ENCODE measurements around the gene DEFB112.

DEFB112 gene, protein sequence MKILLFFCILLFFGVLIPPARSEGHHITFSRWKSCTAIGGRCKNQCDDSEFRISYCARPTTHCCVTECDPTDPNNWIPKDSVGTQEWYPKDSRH

DNA sequence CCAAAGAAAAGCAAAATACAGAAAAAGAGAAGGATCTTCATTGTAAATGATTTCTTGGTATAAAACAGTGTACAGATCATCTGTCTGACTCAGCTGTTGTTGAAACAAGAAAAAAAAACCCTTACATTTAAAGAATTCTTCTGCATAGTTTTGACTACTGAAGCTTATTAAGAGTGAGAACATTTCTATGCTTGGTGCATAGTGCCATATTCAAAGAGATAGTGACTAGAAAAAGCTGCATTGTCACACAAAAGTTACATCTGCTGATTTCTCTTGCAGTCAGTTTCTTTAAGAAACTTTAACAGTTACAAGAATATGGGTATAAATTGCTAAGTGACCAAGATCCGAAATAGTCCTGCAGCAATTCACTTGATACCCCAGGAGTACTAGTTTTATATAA lies at the start of gene DEFB112:
DEFB112 (minus strand) TSS at position 101 of the 400 bp plus-strand sequence; CDS start at position 41, 60 bp downstream.
- DNase-seq = no peak

DNA sequence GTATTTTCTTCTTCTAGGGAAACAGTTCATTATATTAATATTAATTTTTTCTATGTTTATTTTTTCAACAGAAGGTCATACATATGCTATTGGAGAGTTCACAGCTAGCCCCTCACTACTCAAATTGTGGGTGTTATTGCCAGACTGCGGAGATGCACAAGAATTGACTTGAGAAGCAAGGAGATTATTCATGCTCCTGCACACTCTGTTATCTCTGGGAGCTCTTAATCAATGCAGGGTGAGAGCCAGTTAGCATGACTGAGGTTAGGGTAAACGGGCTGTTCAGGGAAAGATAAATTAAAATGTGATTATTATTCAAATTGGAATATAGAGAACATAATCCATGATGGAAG lies 48.9 kb upstream of the DEFB112 start:
- no peak for DNase-seq

DNA sequence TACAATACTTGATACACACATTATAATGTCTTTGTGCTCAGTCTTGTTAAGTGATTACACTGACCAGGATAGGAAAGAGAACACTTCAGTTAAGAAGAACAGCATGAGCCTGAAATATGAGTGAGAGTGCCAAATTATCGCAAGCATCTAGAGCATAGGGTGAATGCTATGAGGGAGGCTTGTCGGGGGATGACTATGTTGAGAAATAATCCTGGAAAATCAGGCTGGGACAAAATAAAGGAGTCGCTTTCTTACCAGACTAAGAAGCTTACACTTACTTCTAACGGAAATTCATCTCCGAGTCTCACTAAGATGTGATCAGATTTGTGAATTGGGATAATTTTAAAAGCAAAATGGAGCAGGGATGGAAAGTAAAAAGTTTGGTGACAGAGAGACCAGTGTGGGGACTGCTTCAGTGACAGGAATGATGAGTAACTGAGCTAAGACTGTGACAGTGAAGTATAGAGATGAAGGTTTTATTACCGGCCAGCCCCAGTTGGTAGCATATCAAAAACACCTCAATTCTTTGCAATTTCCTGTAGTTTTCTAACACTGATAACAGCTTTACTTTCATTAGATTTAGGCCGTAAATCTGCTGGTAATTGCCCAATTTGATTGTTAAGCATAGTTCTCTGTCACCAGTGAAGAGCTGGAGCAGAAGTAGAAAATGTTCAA lies 48.4 kb upstream of the DEFB112 start:
- DNase-seq = no peak

DNA sequence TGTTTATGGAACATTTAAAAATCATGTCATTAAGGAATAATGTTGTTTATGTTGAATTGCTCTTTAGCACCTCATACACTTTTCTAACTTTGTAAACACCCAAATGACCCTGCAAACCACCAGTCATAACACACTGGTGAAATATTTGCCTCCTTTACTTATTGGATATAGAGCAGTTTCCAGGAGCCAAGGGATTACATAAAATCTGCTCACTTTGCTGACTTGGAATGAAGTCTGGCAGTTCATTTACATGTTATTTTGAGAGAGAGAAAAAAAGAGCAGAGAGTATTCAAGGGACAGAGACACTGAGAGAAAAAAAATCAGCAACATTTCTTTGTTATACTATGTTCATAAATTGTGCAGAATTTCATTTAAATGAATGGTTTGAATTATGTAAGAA lies 46.6 kb upstream of the DEFB112 start:
- DNase-seq = no peak

DNA sequence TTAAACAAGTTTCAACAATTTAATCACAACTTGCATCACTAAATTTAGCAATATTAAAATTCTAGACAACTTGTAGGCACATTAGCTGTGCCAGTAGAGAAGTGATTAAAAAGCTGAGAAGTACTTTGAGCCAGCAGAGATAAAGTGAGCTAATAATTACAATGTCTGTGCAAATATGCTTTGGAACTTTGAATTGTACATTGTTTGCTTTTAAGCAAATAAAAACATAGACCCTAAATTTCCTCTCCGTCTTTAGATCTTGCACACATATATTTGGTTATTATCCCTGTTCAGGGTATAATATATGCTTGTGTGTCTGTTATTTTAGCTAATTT lies 44.2 kb upstream of the DEFB112 start:
- no peak for DNase-seq

DNA sequence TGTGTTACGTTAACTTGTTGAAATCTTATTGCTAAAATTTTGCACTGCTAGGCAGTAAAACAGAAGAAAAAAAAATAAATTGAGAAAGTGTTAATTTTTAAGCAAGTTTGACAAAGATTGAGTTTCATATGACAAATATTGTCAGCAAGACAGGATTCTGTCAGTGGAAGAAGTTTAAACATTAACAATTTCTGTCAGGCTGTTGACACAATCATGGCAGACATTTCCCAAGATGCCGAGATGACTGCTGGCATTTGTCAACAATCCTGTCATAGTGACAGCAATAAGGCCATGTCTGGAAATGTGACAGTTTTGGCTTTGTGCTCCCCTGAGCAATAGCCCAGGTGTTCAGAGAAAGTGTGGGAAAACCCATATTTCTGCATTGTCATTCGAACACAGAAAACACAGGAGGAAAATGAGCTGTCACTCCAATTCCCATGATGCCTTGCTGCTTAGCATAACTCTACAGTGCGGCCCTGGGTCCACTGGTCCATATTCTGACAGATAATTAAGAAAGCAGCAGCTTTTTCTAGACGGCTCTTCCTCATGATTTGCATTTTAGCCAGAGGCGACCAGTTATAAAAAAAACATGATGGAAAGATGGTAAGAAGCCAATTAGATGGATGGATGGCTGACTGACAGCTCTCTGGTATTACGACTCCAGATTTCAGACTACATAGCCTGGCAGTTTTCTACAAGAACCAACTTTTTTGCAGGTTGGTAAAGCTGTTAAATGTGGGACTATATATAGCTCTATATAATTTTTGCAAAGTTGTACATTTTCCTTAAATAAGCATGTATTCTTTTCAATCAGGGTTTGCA lies 43.6 kb upstream of the DEFB112 start:
- no peak for DNase-seq

DNA sequence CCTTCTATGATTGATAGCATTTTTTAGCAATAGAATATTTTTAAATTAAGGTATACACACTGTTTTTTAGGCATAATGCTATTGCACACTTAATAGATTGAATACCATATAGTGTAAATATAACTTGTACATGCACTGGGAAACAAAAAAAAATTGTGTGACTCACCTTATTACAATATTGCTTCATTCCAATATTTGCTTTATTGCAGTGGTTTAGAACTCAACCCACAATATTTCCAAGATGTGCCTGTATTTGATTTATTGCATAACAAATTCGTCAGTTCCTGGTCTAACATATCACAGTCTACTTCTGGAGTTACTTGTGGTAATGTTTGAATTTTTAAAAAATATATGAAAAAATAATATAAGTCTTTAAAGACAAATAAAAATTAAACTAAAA lies 41.9 kb upstream of the DEFB112 start:
- DNase-seq = no peak

DNA sequence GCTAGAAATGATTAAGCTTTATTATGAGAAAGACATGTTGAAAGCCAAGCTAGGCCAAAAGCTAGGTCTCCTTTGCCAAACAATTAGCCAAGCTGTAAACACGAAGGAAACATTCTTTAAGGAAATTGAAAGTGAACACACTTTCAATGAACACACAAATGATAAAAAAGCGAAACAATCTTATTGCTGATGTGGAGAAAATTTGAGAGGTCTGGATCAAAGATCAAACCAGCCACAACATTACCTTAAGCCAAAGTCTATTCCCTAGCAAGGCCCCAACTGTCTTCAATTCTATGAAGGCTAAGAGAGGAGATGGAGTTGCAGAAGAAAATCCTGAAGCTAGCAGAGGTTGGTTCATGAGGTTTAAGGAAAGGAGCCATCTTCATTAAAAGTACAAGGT lies 40.2 kb upstream of the DEFB112 start:
- no peak for DNase-seq

DNA sequence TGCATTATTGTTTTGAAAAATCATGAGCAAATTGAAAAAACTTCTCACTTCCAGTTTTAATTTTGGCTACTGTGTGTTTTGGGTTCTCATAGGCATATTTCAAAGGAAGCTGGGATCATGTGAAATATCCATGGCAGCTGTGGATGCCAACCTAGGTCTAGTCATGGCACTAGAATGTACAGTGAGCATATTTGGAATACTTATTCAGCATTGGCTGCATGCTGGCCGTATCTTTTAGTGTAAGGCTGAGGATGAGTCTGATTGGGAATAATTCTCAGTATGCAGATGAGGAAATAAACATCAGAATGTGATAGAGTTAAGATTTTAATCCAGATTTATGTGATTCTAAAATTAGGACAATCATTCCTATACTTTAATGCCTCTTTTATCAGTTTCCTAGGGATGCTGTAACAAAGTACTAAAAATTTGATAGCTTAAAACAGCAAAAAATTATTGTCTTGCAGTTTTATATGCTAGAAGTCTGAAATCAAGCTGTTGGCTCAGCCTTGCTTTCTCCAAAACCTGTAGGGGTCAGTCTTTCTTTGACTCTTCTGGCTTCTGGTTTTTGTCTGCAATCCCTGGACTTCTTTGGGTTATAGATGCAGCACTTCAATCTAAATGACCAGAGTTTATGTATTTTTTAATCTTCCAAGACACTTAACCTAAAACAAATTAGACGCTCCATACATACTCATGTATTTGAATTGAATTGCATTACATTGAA lies 37.7 kb upstream of the DEFB112 start:
- DNase-seq = no peak

DNA sequence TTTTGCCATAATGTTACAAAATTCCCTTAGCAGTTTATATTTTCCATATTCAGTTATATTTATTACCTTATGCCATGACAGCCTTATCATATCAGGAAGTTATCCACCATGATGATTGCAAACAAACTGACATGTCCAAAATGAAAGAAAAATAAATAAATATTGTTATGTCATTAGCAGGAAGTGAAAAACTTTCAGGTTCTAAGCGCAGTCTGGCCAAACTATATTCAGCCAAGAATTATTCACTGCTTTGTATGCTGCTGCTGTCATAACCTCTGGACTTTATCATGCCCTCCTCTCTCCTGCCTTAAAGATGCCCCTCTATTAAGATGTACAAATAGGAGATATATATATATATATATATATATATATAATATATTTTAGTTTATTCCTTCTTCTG lies 27.7 kb upstream of the DEFB112 start:
- DNase-seq = no peak

DNA sequence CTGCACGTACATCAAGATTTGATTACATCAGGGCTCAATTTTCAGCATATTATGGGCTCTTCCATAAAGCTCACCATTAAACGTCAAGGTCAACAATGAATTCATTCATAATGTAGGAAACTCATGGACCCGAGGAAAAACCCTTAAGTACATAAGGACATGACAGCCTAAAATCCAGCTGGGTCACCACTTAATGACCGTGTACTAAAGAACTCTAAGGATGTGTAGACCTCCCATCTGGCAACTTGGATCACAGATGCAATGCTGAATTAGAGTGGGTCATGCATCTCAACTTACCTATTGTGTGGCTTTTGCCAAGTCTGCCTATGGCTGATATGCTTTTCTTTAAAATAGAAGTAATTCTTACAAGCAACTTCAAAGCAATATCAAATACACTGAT lies 26.7 kb upstream of the DEFB112 start:
- DNase-seq = no peak

DNA sequence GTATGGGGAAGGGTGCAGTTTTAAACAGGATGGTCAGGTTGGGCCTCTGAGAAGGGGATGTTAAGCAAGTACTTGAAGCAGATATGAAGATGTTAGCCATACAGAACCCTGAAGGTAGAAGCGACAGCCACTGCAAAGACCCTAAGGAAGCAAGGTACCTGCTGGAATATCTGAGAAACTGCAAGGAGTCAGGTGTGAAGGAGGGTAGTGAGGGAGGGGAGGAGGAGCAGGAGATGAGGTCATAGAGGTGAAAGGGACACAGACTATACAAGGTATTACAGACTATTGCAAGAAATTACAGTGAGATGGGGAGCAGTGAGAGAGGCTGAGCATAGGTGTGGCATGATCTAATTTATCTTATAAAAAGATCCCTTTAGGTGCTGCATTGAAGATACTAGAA lies 22.2 kb upstream of the DEFB112 start:
- no peak for DNase-seq

DNA sequence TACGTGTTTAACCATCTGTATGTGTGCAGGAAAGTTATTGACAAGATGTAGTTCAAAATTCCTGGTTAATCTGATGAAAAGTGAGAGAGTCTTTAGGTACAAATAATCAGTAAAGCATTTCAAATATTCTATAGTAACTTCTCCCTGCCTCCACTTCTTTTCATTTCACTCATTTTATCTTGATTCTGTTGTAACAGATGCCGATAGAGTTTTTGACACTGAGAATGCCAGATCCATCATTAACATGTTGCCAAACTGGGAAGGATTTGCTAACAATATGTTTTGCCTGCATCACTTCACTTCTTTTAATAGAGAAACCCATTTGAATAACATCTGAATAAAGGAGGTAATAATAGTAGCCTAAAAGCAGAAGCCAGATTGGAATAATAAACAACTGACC lies 20.4 kb upstream of the DEFB112 start:
- no peak for DNase-seq

DNA sequence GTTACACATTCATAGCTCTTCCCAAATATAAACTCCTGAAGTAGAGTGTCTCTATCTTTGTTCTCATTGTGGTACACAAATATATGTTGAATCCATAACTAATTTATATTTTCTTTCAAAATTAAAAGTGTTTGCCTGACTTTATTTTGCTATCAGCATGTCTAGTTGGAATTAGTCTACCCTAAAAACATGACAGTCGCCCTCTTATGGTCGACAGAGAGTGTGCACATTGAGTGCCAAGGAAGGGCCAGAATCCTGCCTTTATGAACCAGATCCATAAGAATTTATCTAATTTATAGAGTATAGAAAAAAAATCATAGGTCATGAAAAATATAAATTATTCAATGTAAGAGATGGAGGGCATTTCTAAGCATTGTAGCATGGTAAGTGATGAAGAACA lies 12.3 kb upstream of the DEFB112 start:
- no peak for DNase-seq

DNA sequence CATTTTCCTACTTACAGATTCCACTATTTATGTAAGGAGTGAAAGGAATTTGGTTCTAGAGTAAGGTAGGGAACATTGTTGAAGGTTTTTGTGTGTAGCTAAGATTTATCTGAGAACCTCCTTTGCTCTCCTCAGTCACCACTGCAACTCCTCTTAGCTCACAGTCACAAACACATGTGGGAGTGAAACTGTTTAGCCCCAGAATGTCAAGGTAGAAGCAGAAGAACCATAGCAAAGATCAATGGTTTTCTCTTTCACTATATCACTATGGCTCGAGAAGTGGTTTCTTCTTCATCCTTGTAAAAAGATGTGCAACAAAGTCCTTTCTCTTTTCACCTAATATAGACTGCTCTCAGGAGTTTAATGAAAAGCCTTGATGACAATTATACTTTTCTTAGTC lies 6.5 kb upstream of the DEFB112 start:
- no peak for DNase-seq

DNA sequence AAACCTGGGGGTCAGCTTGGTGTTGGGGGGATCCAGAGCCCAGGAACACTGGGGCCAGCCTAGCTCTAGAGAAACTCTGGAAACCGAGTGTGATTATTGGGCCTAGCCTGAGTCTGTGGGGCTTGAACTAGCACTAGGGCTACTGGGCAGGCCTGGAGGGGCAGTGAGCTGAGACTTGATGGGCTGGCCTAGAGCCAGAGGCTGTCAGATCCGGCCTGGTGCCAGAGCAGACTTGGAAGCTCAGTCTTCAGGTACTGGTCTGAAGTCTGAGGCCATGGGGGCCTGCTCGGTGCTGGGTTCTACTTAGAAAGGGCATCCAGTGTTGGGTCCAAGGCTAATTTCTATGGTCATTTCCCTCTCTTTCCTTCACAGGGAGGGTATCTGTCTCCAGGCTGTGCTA lies 2.7 kb downstream of the DEFB112 start:
- DNase-seq = no peak

DNA sequence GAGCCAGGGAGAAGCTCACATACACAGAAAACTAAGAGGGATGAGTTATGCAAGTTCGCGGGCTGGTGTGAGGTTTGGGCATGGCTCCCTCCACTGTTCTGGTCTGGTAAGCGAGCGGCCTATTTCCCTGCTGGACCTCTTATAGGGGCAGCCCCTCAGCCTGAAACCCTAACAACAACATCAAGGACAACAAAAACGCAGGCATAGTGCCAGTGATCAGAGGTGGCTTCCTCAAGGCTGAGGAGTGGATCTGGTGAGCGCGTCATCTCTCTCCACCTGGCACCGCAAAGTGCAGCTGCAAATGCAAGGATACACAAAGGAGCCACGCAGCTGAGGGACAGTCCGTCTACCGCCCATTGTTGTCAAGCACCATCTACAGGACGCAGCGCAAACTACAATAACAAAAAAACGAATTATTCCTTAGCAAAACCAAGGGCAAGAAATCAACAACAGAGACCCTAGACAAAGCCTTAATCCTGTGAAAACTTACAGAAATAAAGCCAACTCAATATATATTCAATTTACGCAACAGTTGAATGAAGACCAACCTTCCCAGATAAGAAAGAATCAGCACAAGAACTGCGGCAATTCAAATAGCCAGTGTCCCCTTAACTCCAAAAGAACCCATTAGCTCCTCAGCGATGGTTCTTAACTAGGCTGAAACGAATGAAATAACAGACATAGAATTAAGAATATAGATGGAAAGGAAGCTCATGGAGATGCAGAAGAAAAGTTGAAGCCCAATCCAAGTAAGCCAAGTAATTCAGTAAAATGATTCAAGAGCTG lies 18.8 kb downstream of the DEFB112 start:
- peak; percentile 0 to 13 for DNase-seq

DNA sequence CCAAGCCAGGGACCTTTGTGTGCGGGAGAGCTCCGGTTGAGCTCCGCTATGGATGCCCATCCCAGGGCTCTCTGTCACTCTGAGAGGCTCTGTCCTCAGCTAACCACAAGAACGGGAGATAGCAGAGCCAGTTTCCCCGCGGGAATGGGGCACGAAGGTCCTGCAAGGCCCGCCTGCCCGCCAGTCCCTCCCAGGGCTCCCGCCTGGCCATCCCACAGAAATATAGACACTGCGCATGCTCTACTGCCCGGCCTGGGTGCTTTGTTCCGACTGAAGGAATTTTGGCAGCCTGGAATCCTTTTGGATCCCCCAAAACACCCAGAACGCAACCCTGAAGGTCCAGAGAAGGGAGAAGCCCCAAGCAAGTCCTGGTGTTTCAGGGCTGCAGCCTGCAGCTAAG lies 19.4 kb downstream of the DEFB112 start:
- no peak for DNase-seq

DNA sequence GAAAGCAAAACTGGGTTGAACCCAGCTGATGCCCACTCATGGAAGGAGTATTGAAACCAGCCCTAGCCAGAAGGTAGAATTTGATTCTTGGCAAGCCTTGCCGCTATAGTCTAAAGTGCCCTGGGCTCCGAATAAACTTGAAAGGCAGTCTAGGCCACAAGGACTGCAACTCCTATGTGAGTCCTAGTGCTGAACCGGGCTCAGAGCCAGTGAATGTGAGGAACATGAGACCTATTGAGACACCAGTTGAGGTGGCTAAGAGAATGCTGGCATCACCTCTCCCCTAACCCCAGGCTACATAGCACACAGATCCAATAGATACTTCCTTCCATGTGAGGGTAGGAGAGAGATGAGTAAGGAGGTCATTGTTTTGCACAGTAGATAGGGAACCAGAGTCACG lies 24.5 kb downstream of the DEFB112 start:
- no peak for DNase-seq

DNA sequence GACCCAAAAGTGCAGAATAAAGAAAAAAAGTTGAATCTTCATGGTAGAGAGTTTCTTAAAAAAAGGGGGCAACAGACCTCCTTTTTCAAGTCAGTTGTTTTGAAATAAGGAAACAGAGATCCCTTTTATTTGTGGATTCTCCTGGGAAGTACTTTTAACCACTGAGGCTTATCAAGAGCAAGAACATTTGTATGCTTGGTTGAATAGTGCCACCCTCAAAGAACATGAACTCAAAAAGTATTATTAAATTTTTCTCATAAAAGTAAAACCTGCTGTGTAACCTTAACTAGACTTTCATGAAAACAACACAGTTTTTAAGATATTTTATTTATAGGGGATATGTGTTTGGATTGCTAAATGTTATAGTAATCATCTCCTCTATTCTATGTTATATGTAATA lies 27.8 kb downstream of the DEFB112 start, which contains the start of gene DEFB110:
DEFB110 (minus strand) TSS at position 101 of the 400 bp plus-strand sequence; CDS start at position 42, 59 bp downstream.
- DNase-seq = no peak

DNA sequence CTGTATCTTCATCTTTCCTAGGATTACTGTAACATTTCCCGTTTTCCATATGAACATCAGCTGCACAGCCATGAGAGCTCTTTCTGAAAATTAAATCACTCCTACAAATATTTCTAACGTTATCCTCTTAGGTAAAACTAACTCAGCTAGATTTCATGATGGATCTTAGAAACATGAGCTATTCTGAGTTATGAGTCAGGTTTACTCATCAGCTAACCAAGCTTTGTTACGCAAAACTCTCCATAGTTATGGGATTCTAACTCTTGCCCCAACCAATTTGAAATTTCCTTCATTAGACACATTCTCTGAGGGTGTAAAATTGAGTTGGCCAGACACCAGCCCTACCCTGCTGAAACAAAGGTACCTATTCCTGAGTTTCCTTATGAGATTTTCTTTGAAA lies 41.9 kb downstream of the DEFB112 start:
- DNase-seq = no peak

DNA sequence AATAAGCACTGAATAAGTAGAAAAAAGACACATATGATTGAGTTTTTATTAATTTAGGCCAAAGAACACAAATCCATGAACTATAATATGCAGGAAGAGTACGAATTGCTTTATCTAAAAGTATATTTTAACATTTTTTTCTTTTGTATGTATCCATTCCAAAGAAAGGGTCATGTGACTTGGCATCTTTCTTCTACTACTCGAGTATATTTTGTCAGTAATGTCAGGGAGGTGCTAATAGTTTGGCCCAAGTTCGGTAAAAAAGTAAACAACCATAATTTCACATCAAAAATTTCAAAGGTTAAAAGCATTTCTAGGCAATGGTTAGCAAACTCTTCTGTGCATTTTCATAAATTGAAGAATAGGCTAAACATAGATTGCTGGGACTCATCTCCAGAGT lies 46.6 kb downstream of the DEFB112 start:
- DNase-seq = no peak

DNA sequence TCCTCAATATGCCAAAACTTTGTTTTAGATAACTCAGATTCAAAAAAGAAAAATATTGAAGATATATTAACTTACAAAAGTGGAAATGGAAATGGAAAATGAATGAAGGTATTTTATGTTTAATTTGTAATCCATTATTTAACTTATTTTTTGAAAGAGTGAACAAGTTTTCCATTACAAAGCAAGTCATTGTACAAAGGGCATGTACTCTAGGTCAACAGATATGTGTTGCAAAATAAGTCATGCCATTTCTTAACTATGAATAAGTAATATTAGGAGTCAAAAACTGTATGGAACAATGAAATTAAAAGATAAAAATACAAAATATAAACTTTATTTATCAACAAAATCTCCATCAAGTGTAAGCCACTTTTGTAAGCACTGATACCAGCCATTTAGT lies 54.5 kb downstream of the DEFB112 start:
- DNase-seq = no peak
